Mononuclear cell (primary cell): ENCODE data around the gene SEPTIN12. TPM values are rescaled to one million over a fixed set of nuclear protein-coding genes. Genes with fewer than 3 reads are reported as not detected.

Experiments used
- H3K27me3 ChIP-seq: 2 replicates; pipeline ENCODE4 v1.6.0; 2011; ENCODE audit warnings: low read length, control low read depth; ENCODE audit not compliant: insufficient read depth
- H3K4me1 ChIP-seq: 2 replicates; pipeline ENCODE4 v1.5.1; 2011; ENCODE audit warnings: mild to moderate bottlenecking, low read length, control low read depth; ENCODE audit not compliant: insufficient read depth
- H3K4me3 ChIP-seq: 2 replicates; pipeline ENCODE4 v1.5.1; 2011; ENCODE audit warnings: mild to moderate bottlenecking, low read length, moderate library complexity
- H3K9me3 ChIP-seq: 2 replicates; pipeline ENCODE4 v1.5.1; 2011; ENCODE audit warnings: low read depth, mild to moderate bottlenecking, control low read depth, low read length
- total RNA-seq: library from RNA; depleted of rRNA; stranded (reverse); fragments of >200 nt; gene quantifications from one replicate; pipeline ENCODE4 v1.2.3, GENCODE V29; 2012

SEPTIN12 gene, protein sequence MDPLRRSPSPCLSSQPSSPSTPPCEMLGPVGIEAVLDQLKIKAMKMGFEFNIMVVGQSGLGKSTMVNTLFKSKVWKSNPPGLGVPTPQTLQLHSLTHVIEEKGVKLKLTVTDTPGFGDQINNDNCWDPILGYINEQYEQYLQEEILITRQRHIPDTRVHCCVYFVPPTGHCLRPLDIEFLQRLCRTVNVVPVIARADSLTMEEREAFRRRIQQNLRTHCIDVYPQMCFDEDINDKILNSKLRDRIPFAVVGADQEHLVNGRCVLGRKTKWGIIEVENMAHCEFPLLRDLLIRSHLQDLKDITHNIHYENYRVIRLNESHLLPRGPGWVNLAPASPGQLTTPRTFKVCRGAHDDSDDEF
- not detected for total RNA-seq

DNA sequence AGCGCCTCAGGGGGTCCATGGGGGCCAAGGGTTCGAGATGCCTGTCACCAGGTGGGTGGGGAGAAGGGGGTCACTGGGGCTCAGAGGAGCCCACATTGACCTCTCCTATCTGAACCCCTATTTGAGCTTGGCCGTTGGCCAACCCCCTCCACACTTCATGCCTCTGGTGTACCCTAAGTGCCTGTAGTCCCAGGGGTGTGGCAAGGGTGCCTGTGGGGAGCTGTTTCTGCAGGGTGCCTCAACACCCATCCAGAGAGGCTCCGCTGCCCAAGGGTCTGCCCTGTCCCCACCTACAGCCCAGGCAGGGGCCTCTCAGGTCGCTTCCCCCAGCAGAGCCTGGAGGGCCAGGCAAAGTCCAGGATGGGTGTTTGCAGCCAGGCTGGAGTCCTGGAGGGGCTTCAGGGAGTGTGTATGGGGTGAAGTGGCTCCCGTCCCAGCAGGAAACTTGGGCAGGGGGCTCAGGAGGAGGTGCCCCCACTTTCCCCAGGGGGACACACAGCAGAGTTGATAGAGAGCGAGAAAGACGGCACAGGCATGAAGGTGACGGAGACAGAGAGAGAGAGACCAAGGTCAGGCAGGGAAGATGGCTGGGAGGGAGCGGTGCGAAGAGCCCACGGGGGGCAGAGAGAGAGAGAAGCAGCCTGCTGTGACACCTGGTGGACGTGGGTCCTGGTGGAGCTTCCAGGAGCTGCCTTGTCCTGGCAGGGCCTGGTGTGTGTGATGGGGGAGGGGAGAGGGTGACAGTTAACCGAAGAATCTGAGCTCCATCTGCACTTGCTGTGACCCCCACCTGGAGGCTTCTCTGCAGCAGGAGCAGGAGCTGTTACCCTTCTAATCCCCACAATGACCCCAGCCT is at the start of gene SEPTIN12:
Gene SEPTIN12, minus strand, starts transcription at position 719 of the 856 bp plus-strand sequence. Its CDS starts 700 bp downstream, at position 19.
- H3K4me3 ChIP-seq: no peak within 1 kb of the TSS
- H3K9me3 ChIP-seq: no peaks in the 10 kb centered on the region
- H3K4me1 ChIP-seq: no peaks in the 10 kb centered on the region
- no peaks in the 10 kb centered on the region for H3K27me3 ChIP-seq

DNA sequence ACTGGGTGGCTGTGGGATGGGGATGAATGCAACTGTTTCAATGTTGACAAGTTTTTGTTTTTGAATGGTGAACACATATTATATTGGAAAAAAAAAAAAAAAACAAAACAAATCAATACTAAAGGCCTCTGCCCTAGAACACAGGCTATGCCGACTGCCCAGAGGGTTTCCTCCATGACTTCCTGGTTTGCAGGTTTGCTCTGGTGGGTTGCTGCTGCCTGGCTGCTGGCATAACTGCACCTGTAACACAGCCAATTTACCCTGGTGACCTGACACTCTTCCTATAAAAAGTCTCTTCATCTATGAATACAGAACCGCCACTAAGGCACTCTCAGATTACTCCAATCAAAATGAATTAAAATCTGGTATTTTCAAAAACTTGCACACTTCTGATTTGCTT is 48.6 kb upstream of the SEPTIN12 start:
- Histone ChIP-seq H3K4me3 (no peak overlapping the region), H3K4me1 (peaks cover 4% of the 10 kb centered on the region), H3K27me3 (no peaks in the 10 kb centered on the region), H3K9me3 (no peaks in the 10 kb centered on the region)

DNA sequence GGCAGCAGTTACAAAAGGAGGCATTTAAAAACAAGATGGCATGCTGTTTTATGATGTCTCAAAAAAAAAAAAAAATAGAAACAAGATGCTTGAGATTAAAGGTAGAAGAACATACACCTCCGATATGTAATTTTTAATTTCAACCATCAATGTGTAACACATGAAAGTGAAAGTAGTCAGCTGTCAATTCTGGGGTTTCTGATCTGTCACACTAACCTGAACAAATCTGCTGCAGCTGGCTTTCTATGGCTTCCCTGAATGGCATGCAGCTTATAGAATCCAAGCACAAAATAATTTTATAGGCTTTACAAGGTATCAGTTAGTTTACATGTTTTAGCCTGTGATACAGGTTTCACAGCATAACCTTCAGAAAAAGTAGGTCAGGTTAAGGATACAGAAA is 45.4 kb upstream of the SEPTIN12 start:
- Histone ChIP-seq H3K9me3 (no peaks in the 10 kb centered on the region), H3K27me3 (no peaks in the 10 kb centered on the region), H3K4me3 (no peak overlapping the region), H3K4me1 (peaks cover 4% of the 10 kb centered on the region)

DNA sequence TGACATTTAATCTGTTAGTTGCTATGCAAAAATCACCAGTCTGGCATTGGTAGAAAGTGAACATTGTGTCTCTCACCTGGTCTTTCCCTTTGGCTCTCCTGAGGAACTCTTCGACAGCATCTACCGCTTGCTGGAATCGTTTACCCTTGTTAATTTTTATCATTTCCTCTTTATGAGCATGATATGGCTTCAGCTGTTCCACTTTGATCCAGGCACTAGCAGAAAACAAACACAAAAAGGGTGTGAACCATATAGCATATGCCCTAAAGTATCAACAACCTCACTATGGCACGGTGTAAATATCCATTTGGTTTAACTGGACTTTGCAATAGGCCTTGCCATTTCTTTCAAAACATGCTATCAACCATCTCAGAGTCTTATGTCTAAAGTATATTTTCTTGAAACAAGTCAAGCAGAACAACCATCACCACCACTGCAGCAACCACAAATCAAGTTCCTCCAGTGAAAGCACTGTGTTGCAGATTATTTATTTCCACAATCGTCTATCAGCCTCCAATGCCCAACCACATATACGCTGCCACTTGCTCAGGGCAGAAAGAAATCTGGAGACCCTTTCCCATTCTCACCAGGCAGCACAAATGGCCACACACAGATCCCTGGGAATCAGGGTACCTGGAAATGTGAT is 44.7 kb upstream of the SEPTIN12 start:
- H3K27me3 ChIP-seq: no peaks in the 10 kb centered on the region
- no peak overlapping the region for H3K4me3 ChIP-seq
- H3K9me3 ChIP-seq: no peaks in the 10 kb centered on the region
- H3K4me1 ChIP-seq: peaks cover 4% of the 10 kb centered on the region

DNA sequence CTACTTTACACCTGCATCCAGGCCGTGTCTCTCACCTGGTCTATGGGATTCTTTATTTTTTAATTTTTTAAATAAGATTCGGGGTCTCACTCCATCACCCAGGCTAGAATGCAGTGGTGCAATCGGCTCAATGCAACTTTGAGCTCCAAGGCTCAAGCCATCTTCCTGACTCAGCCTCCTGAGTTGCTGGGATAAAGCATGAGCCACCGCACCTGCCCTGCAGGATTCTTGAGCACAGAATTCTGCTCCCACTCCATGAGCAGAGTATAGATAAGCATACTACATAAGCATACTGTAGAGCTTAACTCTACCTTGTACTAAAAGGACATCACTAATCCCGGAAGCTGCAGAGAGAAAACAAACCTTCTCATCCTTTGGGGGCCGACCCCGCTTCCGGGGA is 43.5 kb upstream of the SEPTIN12 start:
- no peaks in the 10 kb centered on the region for H3K9me3 ChIP-seq
- no peak overlapping the region for H3K4me3 ChIP-seq
- H3K4me1 ChIP-seq: peaks cover 4% of the 10 kb centered on the region
- H3K27me3 ChIP-seq: no peaks in the 10 kb centered on the region

DNA sequence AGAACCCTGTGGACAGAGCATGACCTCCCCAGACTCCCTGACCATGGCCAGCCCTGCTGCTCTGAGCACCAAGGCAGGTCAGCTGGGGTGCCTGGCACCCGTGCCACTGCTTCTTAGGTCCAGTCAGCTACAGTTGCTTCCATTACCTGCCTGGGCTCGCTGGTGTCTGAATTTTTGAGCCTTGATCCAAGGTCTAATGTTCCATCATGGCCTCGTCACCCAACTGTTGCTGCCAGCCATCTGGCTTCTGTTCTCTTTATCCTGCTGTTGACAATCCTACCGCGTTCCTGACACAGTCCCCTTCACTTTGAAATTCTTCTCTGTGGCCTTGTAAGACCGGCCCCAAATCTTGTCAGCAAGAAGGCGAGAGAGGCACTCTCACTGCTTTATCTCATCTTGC is 42.3 kb upstream of the SEPTIN12 start:
- H3K9me3 ChIP-seq: no peaks in the 10 kb centered on the region

DNA sequence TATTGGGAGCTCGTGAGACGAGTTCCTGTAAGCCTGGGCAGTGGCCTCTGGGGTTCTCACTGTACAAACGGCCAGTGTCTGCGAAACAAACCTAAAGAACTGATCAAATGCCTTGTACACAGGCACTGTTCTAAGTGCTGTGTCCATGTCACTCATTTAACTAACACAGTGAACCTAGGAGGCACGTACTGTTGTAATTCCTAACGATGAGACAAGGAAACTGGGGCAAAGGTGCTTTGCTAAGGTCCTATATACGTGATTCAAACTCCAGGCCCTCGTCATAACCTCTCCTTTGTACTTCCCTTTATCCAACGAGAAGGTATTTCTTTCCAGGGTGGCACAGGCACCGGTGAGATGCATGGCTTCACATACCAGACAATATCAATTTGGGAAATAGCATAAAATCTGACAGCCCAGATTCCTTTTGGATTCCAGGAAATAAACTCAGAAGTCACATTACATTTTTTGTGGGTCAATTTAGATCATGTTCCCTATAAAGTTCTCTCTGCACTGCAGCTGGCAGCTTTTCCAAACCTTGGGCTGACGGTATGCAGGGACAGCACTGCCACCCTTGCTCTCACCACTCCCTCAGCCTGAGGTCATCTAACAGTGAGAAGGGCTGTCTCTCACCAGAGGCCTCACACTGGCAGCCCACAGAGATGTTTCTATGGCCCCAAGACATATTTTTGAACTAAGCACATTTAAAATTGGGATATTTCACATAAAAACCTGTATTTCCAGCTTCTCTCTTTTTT is 40.6 kb upstream of the SEPTIN12 start:
- no peaks in the 10 kb centered on the region for H3K27me3 ChIP-seq
- peaks cover 4% of the 10 kb centered on the region for H3K4me1 ChIP-seq
- H3K4me3 ChIP-seq: no peak overlapping the region
- H3K9me3 ChIP-seq: no peaks in the 10 kb centered on the region

More for the DNA sequence above, 42.3 kb upstream of the SEPTIN12 start:
- Histone ChIP-seq H3K27me3 (no peaks in the 10 kb centered on the region), H3K4me3 (no peak overlapping the region), H3K4me1 (peaks cover 4% of the 10 kb centered on the region)

DNA sequence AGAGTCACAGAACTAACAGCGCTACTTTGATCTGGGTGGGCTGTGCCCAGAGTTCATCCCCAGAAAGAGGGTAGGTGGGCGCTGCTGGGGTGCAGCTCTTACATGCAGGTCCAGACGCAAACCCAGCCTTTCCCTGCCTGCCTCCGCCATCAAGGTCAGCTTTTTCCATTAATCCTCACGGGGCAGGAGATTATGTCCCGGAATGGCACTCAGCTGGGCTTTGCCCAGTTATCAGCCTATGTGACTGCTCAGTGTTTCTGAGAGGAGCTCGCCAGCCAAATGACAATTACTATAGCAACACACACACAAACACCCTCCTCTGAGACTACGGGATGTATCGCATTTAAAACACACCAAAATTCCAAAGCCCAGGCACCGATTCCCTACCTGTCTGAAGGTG is 38.8 kb upstream of the SEPTIN12 start:
- no peaks in the 10 kb centered on the region for H3K27me3 ChIP-seq
- no peaks in the 10 kb centered on the region for H3K4me1 ChIP-seq
- no peak overlapping the region for H3K4me3 ChIP-seq
- no peaks in the 10 kb centered on the region for H3K9me3 ChIP-seq

DNA sequence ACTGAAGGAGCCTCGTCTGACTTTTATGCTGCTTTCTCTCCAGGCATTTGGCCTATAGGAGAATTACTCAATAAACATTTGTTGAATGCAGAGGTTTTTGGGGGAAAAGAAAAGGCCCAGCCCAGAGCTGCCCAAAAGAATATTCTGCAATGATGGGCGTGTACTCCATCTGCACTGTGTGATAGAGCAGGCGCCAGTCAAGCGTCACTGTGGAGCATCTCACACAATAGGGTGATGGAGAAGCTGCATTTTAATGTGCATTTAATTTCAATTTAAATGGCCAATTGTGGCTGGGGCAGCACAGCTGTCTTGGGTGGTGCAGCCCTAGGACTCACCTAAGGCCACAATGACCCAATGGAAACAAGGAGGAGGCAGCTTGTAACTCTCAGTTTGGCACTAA is 38.4 kb upstream of the SEPTIN12 start:
- no peaks in the 10 kb centered on the region for H3K4me1 ChIP-seq
- no peaks in the 10 kb centered on the region for H3K27me3 ChIP-seq
- no peak overlapping the region for H3K4me3 ChIP-seq
- no peaks in the 10 kb centered on the region for H3K9me3 ChIP-seq

DNA sequence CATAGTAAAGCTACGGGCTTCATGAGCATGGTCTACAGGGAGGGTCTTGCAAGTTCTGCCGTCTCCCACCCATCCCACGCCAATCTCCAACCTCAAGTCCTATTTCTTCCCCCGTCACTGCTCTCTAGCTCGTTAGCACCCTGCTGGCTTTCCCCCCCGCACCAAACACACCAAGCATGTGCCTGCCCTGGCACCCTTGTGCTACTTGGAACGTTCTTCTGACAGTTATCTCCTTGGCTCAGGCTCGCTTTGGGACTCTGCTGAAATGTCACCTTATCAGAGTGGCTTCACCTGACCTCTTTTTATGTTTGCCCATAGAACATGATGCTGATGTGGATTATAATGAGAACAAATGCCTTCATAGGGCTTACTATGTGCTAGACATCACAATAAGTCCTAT is 37.1 kb upstream of the SEPTIN12 start:
- no peak overlapping the region for H3K4me3 ChIP-seq
- no peaks in the 10 kb centered on the region for H3K9me3 ChIP-seq
- no peaks in the 10 kb centered on the region for H3K4me1 ChIP-seq
- H3K27me3 ChIP-seq: no peaks in the 10 kb centered on the region

DNA sequence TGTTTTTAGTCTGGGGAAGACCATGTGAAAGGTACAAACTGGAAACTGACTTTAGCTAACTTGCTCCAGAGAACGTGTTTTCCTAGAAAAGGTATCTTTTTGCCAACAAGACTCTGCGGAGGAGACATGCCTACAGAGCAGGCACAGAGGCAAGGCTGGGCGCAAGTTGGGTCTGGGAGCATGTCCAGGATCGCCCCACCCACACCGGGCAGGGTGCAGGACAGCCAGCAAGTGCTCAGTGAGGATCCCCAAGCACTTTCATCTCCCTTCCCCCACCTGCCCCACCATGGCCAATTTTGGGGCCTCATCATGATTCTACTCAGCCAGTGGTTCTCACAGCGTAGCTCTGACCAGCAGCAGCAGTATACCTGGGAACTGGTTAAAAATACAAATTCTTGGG is 32.5 kb upstream of the SEPTIN12 start:
- H3K27me3 ChIP-seq: no peaks in the 10 kb centered on the region
- H3K4me1 ChIP-seq: no peaks in the 10 kb centered on the region
- no peaks in the 10 kb centered on the region for H3K9me3 ChIP-seq
- H3K4me3 ChIP-seq: no peak overlapping the region

DNA sequence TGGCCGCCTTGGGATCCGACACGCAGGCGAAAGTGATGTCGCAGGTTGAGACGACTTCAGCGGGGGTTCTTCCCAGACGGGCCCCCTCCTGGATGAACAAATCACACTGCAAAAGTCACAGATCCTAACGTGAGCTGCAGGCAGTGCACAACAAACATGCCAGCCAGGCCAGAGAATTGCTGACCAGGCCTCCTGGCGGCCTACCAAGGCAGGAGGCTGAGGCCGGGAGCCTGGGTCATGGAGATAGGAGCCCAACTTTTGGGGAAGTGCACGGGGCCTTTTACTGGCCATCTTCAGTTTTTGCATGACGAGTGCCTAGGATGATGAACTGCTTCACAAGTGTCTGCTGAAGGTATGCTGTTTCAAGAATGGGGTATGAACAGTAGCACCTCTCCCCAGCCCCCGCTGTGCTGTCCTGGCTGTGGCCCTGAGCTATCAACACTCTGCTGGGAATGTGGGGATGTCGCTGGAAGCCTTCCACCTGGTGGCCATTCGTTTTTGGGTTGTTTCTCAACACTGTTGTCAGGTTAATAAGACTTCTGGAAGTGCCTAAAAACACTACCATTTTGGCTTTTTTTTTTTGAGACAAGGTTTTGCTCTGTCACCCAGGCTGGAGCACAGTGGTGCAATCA is 26.5 kb upstream of the SEPTIN12 start:
- no peak overlapping the region for H3K4me3 ChIP-seq
- H3K9me3 ChIP-seq: no peaks in the 10 kb centered on the region
- H3K27me3 ChIP-seq: no peaks in the 10 kb centered on the region
- no peaks in the 10 kb centered on the region for H3K4me1 ChIP-seq

DNA sequence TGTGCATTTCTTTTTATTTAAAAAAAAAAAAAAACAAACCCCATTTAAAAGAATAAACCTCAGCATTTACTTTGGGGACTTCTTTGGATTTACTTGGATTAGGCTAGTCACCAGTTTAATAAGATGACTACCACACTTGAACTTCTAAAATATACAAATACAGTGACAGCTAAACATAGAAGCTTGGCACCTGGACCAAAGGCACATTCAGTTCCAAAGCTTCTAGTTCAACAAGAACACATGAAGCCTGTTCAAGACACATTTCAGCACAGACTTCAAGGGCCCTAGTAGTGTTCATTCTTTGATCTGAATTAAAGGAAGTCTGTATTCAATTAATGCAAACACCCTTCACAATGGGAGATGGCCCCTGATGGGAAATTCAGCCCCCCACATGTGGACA is 25.9 kb upstream of the SEPTIN12 start:
- Histone ChIP-seq H3K4me3 (no peak overlapping the region), H3K27me3 (no peaks in the 10 kb centered on the region), H3K9me3 (no peaks in the 10 kb centered on the region), H3K4me1 (no peaks in the 10 kb centered on the region)

DNA sequence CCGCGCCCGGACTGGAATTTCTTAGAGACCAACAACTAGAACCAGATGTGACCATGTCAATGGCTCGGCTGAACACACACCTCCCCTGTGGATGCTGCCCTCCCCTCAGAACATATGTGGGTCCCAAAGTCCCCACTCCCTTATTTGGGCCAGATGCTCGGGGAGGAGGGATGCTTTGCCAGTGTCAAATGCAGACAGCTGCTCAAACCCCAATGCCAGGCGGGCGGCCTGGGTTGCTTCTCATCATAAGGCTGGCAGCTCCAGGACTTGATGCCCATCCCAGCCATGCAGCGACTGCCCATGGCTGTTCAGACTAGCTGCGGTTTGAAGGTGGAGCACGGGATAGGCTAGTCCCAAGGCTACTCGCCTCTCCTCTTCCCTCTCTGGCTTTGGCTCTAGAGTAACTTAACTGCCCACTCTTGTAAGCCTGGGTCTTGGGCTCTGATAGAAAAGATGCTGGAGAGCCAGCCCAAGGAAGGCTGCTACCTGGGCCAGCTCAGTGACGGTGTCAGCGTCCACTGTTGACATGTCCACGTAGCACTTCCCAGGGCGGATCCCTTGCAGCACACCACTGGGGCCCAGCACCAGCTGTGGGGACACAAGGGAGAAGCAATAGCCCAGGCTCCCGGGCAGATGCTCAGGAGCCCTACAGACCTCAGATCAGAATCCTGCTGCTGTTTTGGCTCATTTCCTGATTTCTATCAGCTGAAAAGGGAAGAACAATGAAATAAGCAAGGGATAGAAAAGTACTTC is 25.3 kb upstream of the SEPTIN12 start:
- no peaks in the 10 kb centered on the region for H3K4me1 ChIP-seq
- H3K9me3 ChIP-seq: no peaks in the 10 kb centered on the region
- H3K4me3 ChIP-seq: no peak overlapping the region
- H3K27me3 ChIP-seq: no peaks in the 10 kb centered on the region
